ENCODE measurements around the gene CACNA1C.

- TF ChIP-seq CTCF (conservative IDR thresholded peaks at IDR 0.05 in 1 of 2, IDR thresholded peaks at IDR 0.05 in 1 of 2; ENCODE audit: low read depth in 1 of 2, low read length in 2 of 2) (no peak), EZH2 (IDR thresholded peaks at IDR 0.05; ENCODE audit: low read length, missing control alignments) (no peak)
Measured at GRCh38 chr12:2075508-2076195, 22.9 kb downstream of the CACNA1C start.
